HEK293 (cell line): Measurements from ENCODE around the gene ASIC3.

ENCODE experiments used
- CTCF ChIA-PET: fragments of 350-600 bp; formaldehyde crosslinking; extraction: SDS; loops from one replicate; lab custom pipeline; 2021; ENCODE audit warnings: antibody characterized with exemption; lab: Yijun Ruan, JAX
- POLR2A ChIA-PET: fragments of 300-600 bp; formaldehyde crosslinking; extraction: SDS; loops from one replicate; lab custom pipeline; 2020; ENCODE audit warnings: antibody characterized with exemption, inconsistent platforms; lab: Yijun Ruan, JAX
- H3K27ac ChIP-seq: fragments of 200-500 bp; sonication (Bioruptor generic); 2 replicates; pipeline ENCODE4 v1.5.1; 2014; ENCODE audit warnings: low read depth, low read length, control low read depth, inconsistent platforms; ENCODE audit errors: extremely low read depth
- H3K36me3 ChIP-seq, 2 experiments: fragments of 200-500 bp in 1 of 2; sonication (Bioruptor generic) in 1 of 2; 1 replicate in 1 of 2; 2 replicates in 1 of 2; pipeline ENCODE4 v1.5.1; 2014 to 2017; ENCODE audit warnings: inconsistent platforms in 2 of 2, low read length in 2 of 2; ENCODE audit not compliant: control insufficient read depth in 2 of 2, insufficient read depth in 1 of 2
- H3K4me1 ChIP-seq: fragments of 200-500 bp; sonication (Bioruptor generic); 2 replicates; pipeline ENCODE4 v1.5.1; 2014; ENCODE audit warnings: mild to moderate bottlenecking, low read length, inconsistent platforms; ENCODE audit not compliant: control insufficient read depth, insufficient read depth
- H3K4me3 ChIP-seq: 2 replicates; pipeline ENCODE4 v1.5.1; 2011; ENCODE audit warnings: low read depth, mild to moderate bottlenecking, control low read depth, low read length, moderate library complexity
- H3K9me3 ChIP-seq: fragments of 200-500 bp; sonication (Bioruptor generic); 2 replicates; pipeline ENCODE4 v1.5.1; 2014; ENCODE audit warnings: low read depth, low read length, inconsistent platforms; ENCODE audit not compliant: control insufficient read depth, insufficient read depth
- GLI2 ChIP-seq: fragments of 450-650 bp; formaldehyde crosslinking; IDR thresholded peaks from 2 replicates; pipeline ENCODE4; 2017; ENCODE audit warnings: missing biosample characterization, missing genetic modification characterization, low read depth, borderline replicate concordance
- KLF16 ChIP-seq: fragments of 450-650 bp; formaldehyde crosslinking; IDR thresholded peaks from 2 replicates; pipeline ENCODE4 v1.5.1; 2017; ENCODE audit warnings: missing biosample characterization, missing genetic modification characterization
- KLF8 ChIP-seq: fragments of 450-650 bp; formaldehyde crosslinking; IDR thresholded peaks from 2 replicates; pipeline ENCODE4 v1.5.1; 2016; ENCODE audit warnings: missing biosample characterization, missing genetic modification characterization
- SP7 ChIP-seq: fragments of 450-650 bp; formaldehyde crosslinking; IDR thresholded peaks from 2 replicates; pipeline ENCODE4 v1.5.1; 2016; ENCODE audit warnings: missing biosample characterization, missing genetic modification characterization
- YY1 ChIP-seq: fragments of 450-650 bp; formaldehyde crosslinking; IDR thresholded peaks from 2 replicates; pipeline ENCODE4 v1.5.1; 2018; ENCODE audit warnings: missing biosample characterization, missing genetic modification characterization
- ZBTB17 ChIP-seq: fragments of 450-650 bp; formaldehyde crosslinking; IDR thresholded peaks from 2 replicates; pipeline ENCODE4 v1.5.1; 2016; ENCODE audit warnings: missing biosample characterization, missing genetic modification characterization
- ZBTB8A ChIP-seq: fragments of 450-650 bp; formaldehyde crosslinking; IDR thresholded peaks from 2 replicates; pipeline ENCODE4 v1.5.1; 2016; ENCODE audit warnings: missing biosample characterization, missing genetic modification characterization
- ZFP37 ChIP-seq: fragments of 450-650 bp; formaldehyde crosslinking; IDR thresholded peaks from 2 replicates; pipeline ENCODE4 v1.5.1; 2016; ENCODE audit warnings: missing biosample characterization, missing genetic modification characterization
- ZNF2 ChIP-seq: fragments of 450-650 bp; formaldehyde crosslinking; IDR thresholded peaks from 2 replicates; pipeline ENCODE4 v1.5.1; 2016; ENCODE audit warnings: missing biosample characterization, missing genetic modification characterization
- ZNF335 ChIP-seq: fragments of 450-650 bp; formaldehyde crosslinking; conservative IDR thresholded peaks from 2 replicates; pipeline ENCODE4 v1.5.1; 2016; ENCODE audit warnings: missing biosample characterization, missing genetic modification characterization
- ZNF404 ChIP-seq: fragments of 450-650 bp; formaldehyde crosslinking; IDR thresholded peaks from 2 replicates; pipeline ENCODE4 v1.5.1; 2017; ENCODE audit warnings: missing biosample characterization, missing genetic modification characterization
- ZNF423 ChIP-seq: fragments of 450-650 bp; formaldehyde crosslinking; IDR thresholded peaks from 2 replicates; pipeline ENCODE4 v1.5.1; 2016; ENCODE audit warnings: missing biosample characterization, missing genetic modification characterization
- ZNF558 ChIP-seq: fragments of 450-650 bp; formaldehyde crosslinking; IDR thresholded peaks from 2 replicates; pipeline ENCODE4 v1.5.1; 2016; ENCODE audit warnings: missing biosample characterization, missing genetic modification characterization
- ZNF600 ChIP-seq: fragments of 450-650 bp; formaldehyde crosslinking; IDR thresholded peaks from 2 replicates; pipeline ENCODE4 v1.5.1; 2016; ENCODE audit warnings: missing biosample characterization, missing genetic modification characterization
- ZNF610 ChIP-seq: fragments of 450-650 bp; formaldehyde crosslinking; IDR thresholded peaks from 2 replicates; pipeline ENCODE4 v1.5.1; 2016; ENCODE audit warnings: missing biosample characterization, missing genetic modification characterization, borderline replicate concordance
- ZNF621 ChIP-seq: fragments of 450-650 bp; formaldehyde crosslinking; IDR thresholded peaks from 2 replicates; pipeline ENCODE4 v1.5.1; 2017; ENCODE audit warnings: missing biosample characterization, missing genetic modification characterization
- ZXDB ChIP-seq: fragments of 450-650 bp; formaldehyde crosslinking; IDR thresholded peaks from 2 replicates; pipeline ENCODE4 v1.5.1; 2016; ENCODE audit warnings: missing biosample characterization, missing genetic modification characterization
- TF ChIP-seq, protein P1 (sequence below): fragments of 450-650 bp; formaldehyde crosslinking; IDR thresholded peaks from 2 replicates; pipeline ENCODE4 v1.5.1; 2016; ENCODE audit warnings: missing biosample characterization, missing genetic modification characterization
- TF ChIP-seq, protein P2 (sequence below): fragments of 450-650 bp; IDR thresholded peaks from 2 replicates; pipeline ENCODE4 v1.5.1; 2018; ENCODE audit warnings: missing biosample characterization, mild to moderate bottlenecking, missing genetic modification characterization
- TF ChIP-seq, protein P3 (sequence below): fragments of 450-650 bp; formaldehyde crosslinking; IDR thresholded peaks from 2 replicates; pipeline ENCODE4 v1.5.1; 2016; ENCODE audit warnings: missing biosample characterization, missing genetic modification characterization
- TF ChIP-seq, protein P4 (sequence below): fragments of 450-650 bp; formaldehyde crosslinking; IDR thresholded peaks from 2 replicates; pipeline ENCODE4 v1.5.1; 2016; ENCODE audit warnings: missing biosample characterization, missing genetic modification characterization
- TF ChIP-seq, protein P5 (sequence below): fragments of 450-650 bp; formaldehyde crosslinking; IDR thresholded peaks from 2 replicates; pipeline ENCODE4 v1.5.1; 2016; ENCODE audit warnings: missing biosample characterization, missing genetic modification characterization, low read depth
- TF ChIP-seq, protein P6 (sequence below): fragments of 450-650 bp; formaldehyde crosslinking; IDR thresholded peaks from 2 replicates; pipeline ENCODE4 v1.5.1; 2016; ENCODE audit warnings: missing biosample characterization, missing genetic modification characterization

ASIC3 gene

DNA sequence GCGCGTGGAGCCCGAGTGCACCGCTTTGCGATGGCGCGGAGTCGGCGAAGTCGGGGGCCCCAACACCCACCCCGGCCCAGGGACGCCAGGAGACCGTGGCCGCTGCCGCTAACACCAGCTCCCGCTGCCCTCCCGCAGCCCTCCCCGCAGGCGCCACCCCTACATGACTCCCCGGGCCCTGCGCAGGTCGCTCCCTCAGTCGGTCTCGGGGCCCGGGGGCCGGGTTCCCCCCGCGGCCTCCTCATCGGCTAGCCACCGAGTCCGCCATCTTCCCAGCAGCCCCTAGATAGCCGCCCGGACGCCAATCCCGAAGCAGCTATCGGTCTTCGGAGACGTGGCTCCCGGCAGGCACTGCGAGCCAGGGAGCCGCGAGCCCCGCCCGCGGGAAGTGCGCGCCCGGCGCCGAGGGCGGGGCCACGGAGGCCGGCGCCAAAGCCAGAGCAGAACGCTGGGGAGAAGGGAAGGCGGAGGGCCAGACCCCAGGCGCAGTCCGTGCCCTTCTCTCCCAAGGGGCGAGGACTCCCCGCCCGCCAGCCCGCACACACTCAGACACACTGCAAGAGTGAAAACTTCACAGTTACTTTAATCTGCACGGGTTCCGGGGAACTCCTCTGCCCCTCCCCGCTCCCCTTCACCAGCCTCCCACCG, 32.3 kb downstream of the ASIC3 start, which contains the start of gene FASTK:
TSS of gene FASTK (minus strand) at position 288 of the 648 bp plus-strand sequence. CDS start at position 245, 43 bp downstream.
- peaks cover 7% of the 10 kb centered on the region; the same call in 1 of the 2 replicates for H3K4me1 ChIP-seq
- peak; percentile 80 for TF ChIP-seq KLF8 (tag by site-specific recombination)
- TF ChIP-seq, protein P1, sequence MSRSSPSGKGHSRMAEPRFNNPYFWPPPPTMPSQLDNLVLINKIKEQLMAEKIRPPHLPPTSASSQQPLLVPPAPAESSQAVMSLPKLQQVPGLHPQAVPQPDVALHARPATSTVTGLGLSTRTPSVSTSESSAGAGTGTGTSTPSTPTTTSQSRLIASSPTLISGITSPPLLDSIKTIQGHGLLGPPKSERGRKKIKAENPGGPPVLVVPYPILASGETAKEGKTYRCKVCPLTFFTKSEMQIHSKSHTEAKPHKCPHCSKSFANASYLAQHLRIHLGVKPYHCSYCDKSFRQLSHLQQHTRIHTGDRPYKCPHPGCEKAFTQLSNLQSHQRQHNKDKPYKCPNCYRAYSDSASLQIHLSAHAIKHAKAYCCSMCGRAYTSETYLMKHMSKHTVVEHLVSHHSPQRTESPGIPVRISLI (tag by site-specific recombination): no peak
- TF ChIP-seq ZBTB17: peak; percentile 83
- TF ChIP-seq, protein P2, sequence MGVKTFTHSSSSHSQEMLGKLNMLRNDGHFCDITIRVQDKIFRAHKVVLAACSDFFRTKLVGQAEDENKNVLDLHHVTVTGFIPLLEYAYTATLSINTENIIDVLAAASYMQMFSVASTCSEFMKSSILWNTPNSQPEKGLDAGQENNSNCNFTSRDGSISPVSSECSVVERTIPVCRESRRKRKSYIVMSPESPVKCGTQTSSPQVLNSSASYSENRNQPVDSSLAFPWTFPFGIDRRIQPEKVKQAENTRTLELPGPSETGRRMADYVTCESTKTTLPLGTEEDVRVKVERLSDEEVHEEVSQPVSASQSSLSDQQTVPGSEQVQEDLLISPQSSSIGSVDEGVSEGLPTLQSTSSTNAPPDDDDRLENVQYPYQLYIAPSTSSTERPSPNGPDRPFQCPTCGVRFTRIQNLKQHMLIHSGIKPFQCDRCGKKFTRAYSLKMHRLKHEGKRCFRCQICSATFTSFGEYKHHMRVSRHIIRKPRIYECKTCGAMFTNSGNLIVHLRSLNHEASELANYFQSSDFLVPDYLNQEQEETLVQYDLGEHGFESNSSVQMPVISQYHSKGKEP (tag by site-specific recombination): peak; percentile 33; the same call in 1 of the 2 replicates
- TF ChIP-seq, protein P3, sequence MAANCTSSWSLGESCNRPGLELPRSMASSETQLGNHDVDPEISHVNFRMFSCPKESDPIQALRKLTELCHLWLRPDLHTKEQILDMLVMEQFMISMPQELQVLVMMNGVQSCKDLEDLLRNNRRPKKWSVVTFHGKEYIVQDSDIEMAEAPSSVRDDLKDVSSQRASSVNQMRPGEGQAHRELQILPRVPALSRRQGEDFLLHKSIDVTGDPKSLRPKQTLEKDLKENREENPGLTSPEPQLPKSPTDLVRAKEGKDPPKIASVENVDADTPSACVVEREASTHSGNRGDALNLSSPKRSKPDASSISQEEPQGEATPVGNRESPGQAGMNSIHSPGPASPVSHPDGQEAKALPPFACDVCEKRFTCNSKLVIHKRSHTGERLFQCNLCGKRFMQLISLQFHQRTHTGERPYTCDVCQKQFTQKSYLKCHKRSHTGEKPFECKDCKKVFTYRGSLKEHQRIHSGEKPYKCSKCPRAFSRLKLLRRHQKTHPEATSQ (tag by site-specific recombination): 0 out of 2 replicates have a peak, but pooled peaks have one; percentile 16
- 0 out of 2 replicates have a peak, but pooled peaks have one; percentile 6 for TF ChIP-seq KLF16
- no peak for TF ChIP-seq GLI2 (tag by site-specific recombination)
- peak; percentile 98 for TF ChIP-seq ZNF600
- TF ChIP-seq, protein P4, sequence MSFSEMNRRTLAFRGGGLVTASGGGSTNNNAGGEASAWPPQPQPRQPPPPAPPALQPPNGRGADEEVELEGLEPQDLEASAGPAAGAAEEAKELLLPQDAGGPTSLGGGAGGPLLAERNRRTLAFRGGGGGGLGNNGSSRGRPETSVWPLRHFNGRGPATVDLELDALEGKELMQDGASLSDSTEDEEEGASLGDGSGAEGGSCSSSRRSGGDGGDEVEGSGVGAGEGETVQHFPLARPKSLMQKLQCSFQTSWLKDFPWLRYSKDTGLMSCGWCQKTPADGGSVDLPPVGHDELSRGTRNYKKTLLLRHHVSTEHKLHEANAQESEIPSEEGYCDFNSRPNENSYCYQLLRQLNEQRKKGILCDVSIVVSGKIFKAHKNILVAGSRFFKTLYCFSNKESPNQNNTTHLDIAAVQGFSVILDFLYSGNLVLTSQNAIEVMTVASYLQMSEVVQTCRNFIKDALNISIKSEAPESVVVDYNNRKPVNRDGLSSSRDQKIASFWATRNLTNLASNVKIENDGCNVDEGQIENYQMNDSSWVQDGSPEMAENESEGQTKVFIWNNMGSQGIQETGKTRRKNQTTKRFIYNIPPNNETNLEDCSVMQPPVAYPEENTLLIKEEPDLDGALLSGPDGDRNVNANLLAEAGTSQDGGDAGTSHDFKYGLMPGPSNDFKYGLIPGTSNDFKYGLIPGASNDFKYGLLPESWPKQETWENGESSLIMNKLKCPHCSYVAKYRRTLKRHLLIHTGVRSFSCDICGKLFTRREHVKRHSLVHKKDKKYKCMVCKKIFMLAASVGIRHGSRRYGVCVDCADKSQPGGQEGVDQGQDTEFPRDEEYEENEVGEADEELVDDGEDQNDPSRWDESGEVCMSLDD (tag by site-specific recombination): peak; percentile 80
- TF ChIP-seq ZNF404 (tag by site-specific recombination): no peak
- TF ChIP-seq ZNF335 (tag by site-specific recombination): peak; percentile 72
- TF ChIP-seq, protein P5, sequence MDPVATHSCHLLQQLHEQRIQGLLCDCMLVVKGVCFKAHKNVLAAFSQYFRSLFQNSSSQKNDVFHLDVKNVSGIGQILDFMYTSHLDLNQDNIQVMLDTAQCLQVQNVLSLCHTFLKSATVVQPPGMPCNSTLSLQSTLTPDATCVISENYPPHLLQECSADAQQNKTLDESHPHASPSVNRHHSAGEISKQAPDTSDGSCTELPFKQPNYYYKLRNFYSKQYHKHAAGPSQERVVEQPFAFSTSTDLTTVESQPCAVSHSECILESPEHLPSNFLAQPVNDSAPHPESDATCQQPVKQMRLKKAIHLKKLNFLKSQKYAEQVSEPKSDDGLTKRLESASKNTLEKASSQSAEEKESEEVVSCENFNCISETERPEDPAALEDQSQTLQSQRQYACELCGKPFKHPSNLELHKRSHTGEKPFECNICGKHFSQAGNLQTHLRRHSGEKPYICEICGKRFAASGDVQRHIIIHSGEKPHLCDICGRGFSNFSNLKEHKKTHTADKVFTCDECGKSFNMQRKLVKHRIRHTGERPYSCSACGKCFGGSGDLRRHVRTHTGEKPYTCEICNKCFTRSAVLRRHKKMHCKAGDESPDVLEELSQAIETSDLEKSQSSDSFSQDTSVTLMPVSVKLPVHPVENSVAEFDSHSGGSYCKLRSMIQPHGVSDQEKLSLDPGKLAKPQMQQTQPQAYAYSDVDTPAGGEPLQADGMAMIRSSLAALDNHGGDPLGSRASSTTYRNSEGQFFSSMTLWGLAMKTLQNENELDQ (tag by site-specific recombination): no peak
- TF ChIP-seq SP7 (tag by site-specific recombination): 0 out of 2 replicates have a peak, but pooled peaks have one; percentile 34
- TF ChIP-seq ZXDB (tag by site-specific recombination): peak; percentile 78
- no peak for TF ChIP-seq ZNF558 (tag by site-specific recombination)
- peak; percentile 93 for TF ChIP-seq ZBTB8A (tag by site-specific recombination)
- TF ChIP-seq ZFP37: 0 out of 2 replicates have a peak, but pooled peaks have one; percentile 39
- TF ChIP-seq ZNF610 (tag by site-specific recombination): 0 out of 2 replicates have a peak, but pooled peaks have one; percentile 42
- TF ChIP-seq YY1: peak; percentile 95
- TF ChIP-seq, protein P6, sequence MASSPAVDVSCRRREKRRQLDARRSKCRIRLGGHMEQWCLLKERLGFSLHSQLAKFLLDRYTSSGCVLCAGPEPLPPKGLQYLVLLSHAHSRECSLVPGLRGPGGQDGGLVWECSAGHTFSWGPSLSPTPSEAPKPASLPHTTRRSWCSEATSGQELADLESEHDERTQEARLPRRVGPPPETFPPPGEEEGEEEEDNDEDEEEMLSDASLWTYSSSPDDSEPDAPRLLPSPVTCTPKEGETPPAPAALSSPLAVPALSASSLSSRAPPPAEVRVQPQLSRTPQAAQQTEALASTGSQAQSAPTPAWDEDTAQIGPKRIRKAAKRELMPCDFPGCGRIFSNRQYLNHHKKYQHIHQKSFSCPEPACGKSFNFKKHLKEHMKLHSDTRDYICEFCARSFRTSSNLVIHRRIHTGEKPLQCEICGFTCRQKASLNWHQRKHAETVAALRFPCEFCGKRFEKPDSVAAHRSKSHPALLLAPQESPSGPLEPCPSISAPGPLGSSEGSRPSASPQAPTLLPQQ (tag by site-specific recombination): no peak; the same call in 1 of the 2 replicates
- TF ChIP-seq ZNF2 (tag by site-specific recombination): no peak
- 0 out of 2 replicates have a peak, but pooled peaks have one; percentile 2 for TF ChIP-seq ZNF423 (tag by site-specific recombination)
- no peak for TF ChIP-seq ZNF621 (tag by site-specific recombination)

More for the DNA sequence above, 32.3 kb downstream of the ASIC3 start, which contains the start of gene FASTK:
- peak within 1 kb of the TSS; percentile 89 for H3K4me3 ChIP-seq
- peak within 1 kb of the TSS; percentile 75 for H3K27ac ChIP-seq
- POLR2A ChIA-PET: interaction anchor here (0.6 to 2.0 kb wide), 15 partner anchors 9 to 146 kb away, joined by 3 to 17 read pairs (median 5); partner anchors contain the start of genes ABCB8, ABCF2 and CDK5
- no peaks in the 10 kb centered on the region for H3K9me3 ChIP-seq
- peaks cover 0 to 39% of the 10 kb centered on the region in 2 experiments; a peak in 1 of 3 replicates for H3K36me3 ChIP-seq
- CTCF ChIA-PET: interaction anchor here (0.6 to 1.6 kb wide), 5 partner anchors 8 to 36 kb away, joined by 3 to 8 read pairs (median 4); no protein-coding TSS in a partner anchor
